CD4-positive, alpha-beta T cell treated with Interferon alpha-2 for 1 hour (primary cell): Measurements from ENCODE around the gene THY1.
"Not testable (repeated sequence)": the region's sequence is repeated elsewhere in the genome, so short reads cannot be mapped to it uniquely, and the experiment has no call there.

ENCODE experiments used
- DNase-seq, 2 donors: peaks; one replicate each; pipeline ENCODE4 v3.0.0-alpha.2; 2020 to 2022

The THY1 gene

DNA sequence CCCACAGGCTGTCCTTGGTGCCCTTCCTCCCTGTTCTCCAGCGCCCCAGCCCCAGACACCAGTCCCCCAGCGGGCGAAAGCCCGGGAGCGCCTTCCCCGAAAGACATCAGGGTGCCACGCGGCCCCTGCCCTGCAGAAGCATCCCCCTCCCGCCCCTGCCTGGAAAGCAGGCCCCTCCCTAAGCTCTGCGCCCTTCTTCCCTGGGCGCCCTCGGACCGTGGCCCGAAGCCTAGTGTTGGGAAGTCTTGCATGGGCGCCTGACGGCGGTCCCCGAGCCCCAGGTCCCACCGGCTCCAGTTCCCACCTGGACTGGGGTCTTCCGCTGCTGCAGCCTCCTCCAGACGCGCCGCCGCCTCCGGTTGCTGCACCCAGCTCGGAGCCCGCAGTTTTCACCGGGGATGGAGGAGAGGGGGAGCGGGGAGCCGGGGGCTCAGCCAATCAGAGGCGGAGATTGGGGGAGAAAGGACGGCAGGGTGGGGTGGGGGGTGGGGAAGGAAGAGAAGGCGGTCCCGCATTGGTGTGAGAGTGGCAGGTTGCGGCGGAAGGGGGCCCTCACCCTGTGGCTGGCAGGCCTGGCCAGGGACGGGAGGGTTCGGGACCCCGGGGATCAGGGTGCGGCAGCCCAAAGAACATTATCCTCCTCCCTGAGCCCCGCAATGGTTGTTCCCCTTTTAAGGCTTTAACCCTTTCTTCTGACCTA lies at the start of gene THY1:
THY1 (minus strand) TSS at position 364 of the 700 bp plus-strand sequence. CDS start 2,267 bp downstream, outside the sequence.
- DNase-seq = no peak

DNA sequence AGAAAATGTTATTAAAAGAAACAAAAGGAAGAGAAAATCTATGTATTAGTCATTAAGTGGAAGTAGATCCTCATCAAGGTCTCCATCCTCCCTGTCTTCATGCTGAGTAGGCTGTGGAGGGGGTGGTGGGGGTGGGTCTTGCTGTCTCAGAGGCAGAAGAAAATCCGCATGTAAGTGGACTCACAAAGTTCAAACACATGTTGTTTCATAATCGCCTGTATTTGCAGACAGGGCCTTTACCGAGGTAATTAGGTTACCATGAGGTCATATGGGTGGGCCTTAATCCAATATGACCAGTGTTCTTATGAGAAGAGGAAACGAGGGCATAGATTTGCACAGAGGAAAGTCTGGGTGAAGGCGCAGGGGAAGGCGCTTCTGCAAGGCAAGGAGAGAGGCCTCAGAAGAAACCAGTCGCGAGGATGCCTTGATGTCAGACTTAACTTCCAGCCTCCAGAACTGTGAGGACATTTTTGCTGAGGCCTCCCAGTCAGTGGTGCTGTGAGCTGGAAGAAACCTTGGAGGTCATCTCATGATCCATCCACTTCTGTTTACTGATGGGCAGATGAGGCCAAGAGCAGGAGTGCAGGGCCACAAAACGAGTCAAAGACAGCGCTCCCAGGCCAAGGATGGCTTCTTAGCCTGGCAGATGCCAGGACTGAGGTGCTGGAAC lies 49.3 kb upstream of the THY1 start:
- no peak for DNase-seq

DNA sequence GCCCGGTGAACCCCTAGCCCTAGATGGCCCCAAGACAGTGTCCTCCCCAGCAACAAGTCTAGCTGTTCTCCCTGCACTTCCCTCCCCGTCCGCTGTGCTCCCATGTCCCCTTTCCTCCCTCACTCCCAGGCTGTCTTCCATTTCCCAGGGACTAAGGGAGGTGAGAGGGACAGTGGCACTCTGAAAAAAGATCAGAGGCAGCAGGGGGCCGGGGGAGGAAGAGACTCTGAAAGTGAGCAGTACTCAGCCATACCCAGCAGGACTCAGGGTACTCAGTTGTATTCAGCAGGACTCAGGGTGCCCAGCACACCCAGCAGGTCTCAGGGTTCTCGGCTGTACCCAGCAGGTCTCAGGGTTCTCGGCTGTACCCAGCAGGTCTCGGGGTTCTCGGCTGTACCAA lies 48.4 kb upstream of the THY1 start:
- no peak for DNase-seq

DNA sequence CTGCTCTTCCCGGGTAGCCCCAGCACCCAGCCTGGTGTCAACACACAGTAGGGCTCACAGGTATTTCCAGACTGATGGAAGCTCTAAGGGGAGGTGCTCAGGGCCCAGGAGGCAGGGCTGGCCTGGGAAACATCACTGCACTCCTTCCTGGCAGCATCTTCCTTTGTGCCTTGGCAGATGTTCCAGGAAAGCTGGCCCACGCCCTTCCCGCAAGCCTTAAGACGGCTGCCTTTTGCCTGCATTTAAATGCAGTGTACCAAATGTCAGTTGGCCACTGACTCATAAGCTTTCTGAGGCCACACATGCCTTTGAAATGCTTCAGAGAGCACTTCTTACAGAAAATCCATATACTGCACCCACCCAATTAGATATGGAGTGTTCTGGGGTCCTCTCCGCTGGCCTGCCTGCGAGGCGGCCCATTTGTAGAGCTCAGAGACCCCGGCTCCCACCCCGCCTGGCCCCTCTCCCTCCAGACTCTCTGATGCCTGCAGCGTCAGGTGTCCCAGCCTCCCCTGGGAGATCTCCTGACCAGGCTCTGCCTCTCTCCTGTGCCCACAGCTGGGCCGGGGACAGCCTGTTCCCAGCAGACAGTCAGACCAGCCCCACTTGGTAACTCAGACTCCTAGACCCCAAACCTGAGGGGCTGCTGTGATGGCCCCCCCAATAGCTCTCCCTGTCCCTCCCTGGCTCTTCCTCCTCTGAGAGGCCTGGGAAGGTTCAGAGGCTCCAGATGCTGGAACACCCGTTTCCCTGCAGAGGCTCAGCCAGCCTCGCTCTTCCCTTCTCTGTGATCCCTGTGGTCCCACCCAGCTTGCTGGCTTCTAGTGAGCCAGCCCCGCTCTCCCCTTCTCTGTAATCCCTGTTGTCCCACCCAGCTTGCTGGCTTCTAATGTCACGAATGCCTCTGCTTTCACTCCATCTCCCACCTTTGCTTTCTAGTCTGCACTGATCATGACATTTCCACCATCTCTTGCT lies 47.6 kb upstream of the THY1 start:
- no peak for DNase-seq

DNA sequence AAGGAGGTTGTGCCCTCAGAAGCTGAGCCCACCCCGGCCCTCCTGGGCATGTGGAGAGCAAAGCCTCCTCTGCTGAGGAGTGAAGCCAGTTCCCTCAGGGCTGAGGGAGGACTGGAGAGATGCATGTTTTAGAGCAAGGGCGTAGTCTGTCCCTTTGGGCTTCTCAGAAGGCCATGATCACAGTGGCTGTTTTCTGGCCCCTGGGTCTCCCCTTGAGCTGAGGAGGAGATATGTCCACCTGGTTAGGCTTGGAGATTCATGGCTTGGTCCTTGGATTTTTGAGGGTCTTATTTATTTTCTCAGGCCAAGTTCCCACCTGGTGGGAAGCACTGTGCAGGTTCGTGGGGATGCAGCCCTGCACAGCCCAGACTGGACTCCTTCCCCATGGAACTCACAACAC lies 46.5 kb upstream of the THY1 start:
- DNase-seq = no peak

DNA sequence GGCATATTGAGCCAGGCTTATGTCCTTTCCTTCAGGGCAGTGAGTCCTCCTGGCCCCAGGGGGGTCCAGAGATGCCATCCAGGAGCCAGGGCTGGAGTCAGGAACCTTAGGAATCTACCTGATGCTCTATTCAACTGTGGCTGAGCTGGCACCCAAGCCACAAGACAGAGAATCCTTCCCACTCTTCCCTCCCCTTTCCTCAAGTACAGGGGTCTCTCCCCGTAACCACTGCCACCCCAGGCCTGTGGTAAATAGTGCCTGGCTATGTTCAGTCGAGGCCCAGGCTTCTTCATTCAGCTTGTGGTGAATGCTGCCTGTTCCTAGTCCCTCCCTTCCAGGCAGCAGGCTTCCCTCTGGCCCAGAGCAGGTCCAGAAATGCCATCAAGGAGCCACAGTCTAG lies 45.5 kb upstream of the THY1 start:
- DNase-seq = no peak

DNA sequence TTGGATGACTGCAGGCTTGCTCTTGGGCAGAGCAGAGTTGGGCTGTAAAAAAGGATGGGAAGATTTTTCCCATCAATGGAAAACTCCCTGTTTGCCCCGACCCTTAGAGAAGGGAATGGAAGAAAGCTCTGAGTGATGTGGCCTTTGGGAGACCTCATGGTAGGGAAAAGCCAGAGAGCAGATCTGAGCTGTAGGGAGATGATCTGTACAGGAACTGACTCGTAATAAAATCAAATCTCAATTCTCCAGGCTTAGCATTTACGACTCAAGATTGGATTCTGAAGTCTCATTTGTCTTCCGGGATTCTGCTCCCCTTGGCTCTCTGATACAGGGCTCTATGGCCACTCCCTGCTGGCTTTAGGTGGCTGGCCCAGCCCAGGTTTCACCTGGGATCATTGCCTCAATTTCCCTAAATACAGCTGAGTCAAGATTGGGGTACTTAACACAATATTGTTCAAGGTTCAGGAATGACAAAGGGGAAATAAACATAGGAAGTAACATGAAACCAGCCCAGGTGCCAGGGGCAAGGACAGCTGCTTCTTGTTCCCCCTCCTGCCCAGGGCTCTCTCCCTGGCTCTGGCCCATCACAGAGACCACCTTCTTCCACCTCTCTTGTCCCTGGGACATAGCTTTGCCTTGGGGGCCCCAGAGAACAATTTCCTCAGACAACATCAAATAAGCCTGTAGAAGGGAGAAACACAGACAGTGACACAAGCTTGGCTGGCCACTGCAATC lies 38.4 kb upstream of the THY1 start:
- DNase-seq = no peak

DNA sequence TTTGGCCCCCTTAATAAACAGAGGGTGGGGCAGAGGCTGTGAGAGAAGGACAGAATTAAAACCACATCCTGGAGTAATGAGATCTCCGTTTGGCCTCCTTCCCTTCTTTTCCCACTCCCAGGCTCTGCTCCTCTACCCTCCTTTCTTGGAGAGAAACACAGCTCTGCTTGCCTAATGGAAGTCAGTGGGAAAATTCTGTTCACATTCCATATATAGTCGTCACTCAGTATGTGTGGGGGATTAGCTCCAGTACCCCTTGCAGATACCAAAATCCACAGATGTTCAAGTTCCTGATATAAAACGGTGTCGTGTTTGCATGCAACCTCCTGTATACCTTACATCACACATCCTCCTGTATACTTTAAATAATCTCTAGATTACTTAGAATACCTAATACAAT lies 37.6 kb upstream of the THY1 start:
- no peak for DNase-seq

DNA sequence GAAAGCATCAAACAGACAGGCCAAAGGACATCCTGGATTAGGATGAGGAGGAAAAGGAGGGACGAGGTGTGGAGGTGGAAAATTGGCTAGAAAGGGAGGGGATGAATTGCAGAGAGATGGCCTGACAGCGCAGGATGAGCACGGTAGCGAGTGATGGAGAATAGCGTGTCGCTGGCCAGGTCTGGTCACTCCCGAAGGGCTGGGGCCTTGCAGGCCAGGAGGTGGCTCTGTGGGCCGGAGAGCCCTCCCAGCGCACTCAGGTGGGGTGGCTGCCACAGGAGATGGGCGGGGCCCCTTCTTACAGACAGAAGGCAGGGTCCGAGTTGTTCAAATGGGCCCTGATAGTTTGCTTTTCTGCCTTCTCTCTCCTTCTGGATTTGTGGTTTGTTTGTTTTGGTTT lies 37.1 kb upstream of the THY1 start:
- no peak for DNase-seq

DNA sequence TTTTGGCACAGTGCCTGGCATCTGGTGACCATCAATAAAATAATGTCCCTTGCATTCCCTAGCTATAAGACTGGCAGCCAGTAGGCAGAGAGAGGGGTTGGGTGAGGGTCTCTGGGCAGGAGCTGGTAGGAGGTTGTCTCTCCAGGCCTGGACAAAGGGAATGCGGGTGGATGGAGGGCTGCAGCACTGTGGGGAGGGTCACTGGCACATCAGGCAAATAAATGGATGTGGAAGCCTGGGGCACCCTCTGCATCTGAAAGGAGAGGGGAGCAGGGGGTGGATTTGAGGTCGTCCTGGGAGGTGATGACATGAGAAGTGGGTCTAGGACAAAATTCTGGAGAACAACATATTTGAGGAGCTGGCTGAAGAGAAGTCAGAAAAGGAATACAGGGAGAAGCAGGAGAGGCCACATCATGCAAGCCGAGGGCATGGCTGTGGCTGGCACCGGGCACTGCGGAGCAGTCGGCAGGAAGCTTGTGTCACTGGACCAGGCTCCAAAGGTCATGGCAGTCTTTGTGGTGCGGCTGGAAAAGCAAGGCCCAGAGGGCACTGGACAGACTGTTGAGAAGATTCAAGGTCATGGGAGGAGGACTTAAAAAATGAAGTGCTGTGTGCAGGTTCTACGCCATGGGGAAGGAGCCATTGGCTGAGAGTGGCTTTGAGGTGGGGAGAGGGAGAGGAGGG lies 36.5 kb upstream of the THY1 start:
- no peak for DNase-seq

DNA sequence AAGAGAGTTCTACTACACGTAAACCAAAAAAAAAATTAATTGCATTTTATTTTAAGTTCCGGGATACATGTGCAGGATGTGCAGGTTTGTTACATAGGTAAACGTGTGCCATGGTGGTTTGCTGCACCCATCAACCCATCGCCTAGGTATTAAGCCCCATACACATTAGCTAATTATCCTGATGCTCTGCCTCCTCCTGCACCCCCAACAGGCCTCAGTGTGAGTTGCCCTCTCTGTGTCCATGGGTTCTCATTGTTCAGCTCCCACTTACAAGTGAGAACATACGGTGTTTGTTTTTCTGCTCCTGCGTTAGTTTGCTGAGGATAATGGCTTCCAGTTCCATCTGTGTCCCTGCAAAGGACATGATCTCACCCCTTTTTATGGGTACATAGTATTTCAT lies 32.7 kb upstream of the THY1 start:
- not testable (repeated sequence) for DNase-seq

DNA sequence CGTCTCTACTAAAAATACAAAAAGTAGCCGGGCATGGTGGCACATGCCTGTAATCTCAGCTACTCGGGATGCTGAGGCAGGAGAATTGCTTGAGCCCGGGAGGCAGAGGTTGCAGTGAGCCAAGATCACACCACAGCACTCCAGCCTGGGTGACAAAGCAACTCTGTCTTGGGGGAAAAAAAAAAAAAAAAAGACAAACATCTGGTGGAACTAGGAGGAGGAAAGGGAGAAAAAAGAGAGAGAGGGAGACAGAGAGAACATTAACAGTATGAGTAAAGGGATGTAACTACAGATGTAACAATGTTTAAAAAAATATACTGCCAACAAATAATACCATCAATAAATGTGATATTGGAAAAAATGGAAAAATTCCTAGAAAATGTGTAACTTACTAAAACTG lies 32.3 kb upstream of the THY1 start:
- DNase-seq = not testable (repeated sequence)

DNA sequence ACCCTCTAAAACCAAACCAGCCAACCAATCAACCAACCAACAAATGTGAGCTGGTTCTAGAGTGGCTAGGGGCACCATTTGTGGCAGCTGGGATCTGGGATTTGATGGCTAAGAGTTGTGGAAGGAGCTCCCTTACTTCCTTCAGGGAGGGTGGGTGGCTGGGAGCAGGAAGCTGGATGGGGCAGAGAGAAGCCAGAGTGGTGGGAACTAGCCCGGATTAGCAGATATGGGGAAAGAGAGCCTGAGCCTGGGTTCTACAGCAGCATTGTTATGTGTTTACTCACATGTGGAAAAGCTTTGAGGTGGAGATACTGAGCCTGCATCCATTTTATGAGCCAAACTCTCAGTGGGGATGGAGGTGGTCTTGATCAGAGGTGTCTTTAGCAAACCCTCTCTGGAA lies 30.9 kb upstream of the THY1 start:
- DNase-seq = no peak

DNA sequence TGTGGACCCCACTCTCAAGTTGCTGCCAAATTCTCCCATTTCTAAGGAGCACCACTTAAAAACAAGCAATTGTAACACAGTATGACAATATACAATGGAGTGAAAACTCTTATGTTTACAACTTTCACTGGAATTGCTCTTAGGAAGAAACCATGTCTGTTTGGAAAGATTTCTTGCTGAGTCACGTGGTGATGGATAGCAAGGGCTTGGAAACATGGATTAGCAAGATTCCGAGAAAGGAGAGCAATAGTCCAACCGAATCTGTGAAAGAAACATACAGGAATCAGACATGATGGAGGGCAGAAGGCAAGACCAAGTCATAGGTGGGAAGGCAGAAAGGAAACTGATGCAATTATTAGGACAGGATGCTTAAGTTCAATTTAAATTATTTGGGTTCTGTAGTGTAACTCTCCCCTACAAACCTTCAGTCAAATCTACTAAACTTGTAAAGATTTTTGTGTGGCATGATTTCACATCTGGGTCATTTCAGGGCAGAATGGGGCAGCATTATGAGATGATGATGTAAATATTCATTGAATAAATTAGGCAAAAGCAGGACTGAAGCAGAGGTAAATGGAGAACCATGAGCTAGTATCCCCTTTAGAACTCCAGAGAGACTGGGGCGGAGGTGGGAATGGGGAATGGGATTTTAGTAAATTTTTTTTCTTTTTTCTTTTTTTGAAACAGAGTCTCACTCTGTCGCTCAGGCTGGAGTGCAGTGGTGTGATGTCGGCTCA lies 27.8 kb upstream of the THY1 start:
- no peak for DNase-seq

DNA sequence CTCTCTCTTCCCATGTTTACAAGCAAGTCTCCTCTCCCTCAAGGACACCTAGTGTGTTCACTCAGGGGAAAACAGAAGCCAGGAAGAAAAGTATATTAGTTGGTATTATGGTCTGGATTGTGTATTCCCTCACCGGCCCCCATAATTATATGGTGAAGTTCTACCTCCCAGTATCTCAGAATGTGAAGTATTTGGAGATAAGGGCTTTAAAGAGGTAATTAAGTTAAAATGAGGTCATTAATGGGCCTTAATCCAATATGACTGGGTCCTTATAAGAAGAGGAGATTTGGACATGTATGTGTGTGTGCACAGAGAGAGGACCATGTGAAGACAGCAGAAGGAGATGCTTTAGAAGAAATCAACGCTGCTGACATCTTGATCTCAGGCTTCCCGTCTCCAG lies 26.5 kb upstream of the THY1 start:
- DNase-seq = no peak

DNA sequence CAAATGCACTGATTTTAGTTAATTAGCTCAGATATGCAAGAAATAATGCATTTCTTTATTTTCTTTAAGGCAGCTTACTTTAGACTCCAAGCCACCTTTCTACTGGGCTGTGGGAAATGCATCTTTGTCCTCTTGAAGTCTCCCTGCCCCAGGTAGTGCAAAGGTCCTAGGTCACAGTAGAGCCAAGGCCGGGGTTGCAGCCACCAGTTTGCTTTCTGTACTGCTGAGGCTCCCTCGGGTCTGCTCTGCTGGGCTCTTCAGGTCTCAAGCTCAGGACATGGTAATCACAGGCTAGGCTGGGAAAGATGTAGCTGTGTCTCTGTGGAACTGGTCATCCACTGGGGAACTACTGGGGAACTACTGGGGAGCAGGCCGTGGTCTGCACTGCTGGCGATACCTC lies 25.4 kb upstream of the THY1 start:
- no peak for DNase-seq

DNA sequence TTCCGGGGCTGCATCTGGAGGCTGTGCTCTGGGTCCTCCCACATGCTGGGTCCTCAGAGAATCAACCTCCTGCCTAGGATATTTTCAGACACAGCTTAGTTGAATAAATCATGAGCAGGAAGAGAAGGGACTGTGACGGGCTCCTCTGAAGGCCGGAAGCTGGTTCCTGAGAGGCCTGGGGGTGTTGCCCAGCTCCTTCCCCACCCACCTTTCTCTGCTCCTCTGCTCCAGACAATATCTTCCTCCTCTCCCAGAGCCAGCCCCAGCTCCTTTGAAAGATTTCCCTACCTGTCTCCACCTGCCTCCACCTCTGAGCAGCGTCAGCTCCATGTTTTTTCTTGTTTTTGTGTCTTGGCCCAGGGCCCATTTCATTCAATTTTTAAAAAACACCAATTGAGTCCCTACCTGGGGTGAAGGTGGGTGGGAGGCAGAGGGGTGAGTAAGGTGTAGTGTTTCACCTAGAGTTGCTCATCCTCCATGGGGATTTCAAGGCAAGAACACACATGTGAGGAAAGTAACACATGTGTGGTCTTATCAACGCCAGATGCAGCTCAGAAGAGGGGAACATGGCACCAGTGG lies 24.8 kb upstream of the THY1 start:
- DNase-seq = no peak

DNA sequence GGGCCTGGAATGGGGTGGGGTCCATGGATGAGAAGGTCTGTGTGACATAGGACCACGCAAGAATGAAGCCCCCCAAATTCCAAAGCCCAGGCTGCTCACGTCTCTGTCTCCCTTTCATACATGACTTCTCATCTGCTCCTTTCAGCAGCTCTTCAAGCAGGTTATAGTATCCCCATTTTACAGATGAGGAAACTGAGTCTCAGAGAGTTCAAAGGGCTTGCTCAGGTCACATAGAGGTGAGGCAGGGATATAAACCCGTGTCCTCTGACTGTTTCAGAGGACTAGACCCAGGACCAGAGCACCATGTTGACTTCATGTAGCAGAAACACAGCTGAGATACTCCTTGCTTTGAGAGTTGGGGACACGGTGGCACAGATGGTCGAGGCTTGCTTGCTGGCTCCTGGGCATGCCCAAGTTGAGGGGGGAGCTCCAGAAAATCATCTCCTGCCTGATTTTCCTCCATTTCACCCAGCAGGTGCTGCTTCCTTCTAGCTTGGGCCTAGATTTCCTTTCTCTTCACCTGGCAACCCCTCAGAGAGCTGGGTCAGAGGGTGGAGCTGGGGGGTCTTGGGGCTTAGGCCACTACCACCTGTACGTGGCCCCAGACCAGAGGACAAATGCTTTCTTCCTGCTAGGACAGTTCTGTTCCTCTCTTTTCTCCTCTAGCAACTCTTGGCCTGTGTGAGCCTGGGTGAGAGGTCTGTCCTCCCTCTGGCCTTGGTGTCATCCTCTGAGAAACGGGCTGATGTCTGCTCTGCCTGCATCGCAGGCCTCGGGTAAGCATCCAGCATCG lies 24.1 kb upstream of the THY1 start:
- DNase-seq = no peak

DNA sequence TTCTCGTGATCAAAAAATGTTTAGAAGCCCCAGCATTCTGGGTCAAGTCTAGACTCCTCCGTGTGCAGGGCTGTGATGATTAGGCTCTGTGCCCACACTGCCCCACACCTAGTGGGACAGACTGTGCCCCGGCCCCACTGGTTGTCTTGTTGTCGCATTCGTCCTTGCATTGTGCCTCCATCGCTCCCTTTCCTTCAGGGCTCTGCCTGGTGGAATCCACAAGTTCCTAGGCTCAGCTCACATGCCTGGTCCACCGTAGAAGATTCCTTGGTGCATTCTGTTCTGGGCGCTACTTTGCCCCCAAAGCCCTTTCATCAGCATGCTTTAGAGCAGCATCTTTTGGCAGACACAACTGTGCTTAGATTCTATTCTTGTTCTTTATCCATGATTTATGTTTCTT lies 23.5 kb upstream of the THY1 start:
- DNase-seq = no peak

DNA sequence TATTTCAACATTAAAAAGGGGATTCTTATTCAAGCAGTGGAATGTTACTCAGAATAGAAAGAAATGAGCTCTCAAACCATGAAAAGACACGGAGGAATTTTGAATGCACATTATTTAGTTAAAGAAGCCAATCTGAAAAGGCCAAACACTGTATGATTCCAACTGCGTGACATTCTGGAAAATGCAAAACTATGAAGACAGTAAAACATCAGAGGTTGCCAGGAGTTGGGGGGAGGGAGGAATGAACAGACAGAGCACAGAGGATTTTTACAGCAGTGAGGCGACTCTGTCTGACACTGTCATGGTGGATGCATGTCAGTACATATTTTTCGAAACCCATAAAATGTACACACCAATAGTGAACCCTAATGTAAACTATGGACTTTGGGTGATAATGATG lies 22.9 kb upstream of the THY1 start:
- DNase-seq = no peak
